Naive B cell (primary cell): ENCODE data around the gene INTS11. TPM values are rescaled to one million over a fixed set of nuclear protein-coding genes. Genes with fewer than 3 reads are reported as not detected.
A peak's percentile ranks its signal among the peaks of the same experiment; 100 is the strongest.

Source experiments
- ATAC-seq, 2 donors: fragments of 150-1000 bp; cut with Tn5 transposase; 2 replicates each; pipeline ENCODE4 v1.10.0; 2021; ENCODE audit warnings: low read depth in 2 of 2, mild to moderate bottlenecking in 2 of 2, moderate library complexity in 2 of 2
- DNase-seq: peaks from one replicate; pipeline ENCODE4 v3.0.0; 2022
- H3K27ac Mint-ChIP-seq, 6 donors: one replicate each; pipeline ENCODE4 v1.8.0; 2020 to 2022; ENCODE audit warnings: mild to moderate bottlenecking in 6 of 6, mixed read lengths in 6 of 6, moderate library complexity in 5 of 6, inconsistent platforms in 2 of 6
- H3K27me3 Mint-ChIP-seq, 3 donors: one replicate each; pipeline ENCODE4 v1.8.0; 2021 to 2022; ENCODE audit warnings: mixed read lengths in 3 of 3, mild to moderate bottlenecking in 1 of 3
- H3K36me3 Mint-ChIP-seq, 2 donors: one replicate each; pipeline ENCODE4 v1.8.0; 2020 to 2022; ENCODE audit warnings: mixed read lengths in 2 of 2, inconsistent platforms in 1 of 2, mild to moderate bottlenecking in 1 of 2
- H3K4me1 Mint-ChIP-seq, 3 donors: one replicate each; pipeline ENCODE4 v1.8.0; 2020 to 2022; ENCODE audit warnings: mixed read lengths in 3 of 3, inconsistent platforms in 1 of 3, mild to moderate bottlenecking in 1 of 3, moderate library complexity in 1 of 3
- H3K4me3 Mint-ChIP-seq, 8 donors: one replicate each; pipeline ENCODE4 v1.8.0; 2020 to 2022; ENCODE audit warnings: mild to moderate bottlenecking in 8 of 8, mixed read lengths in 8 of 8, moderate library complexity in 8 of 8, inconsistent platforms in 2 of 8
- H3K9me3 Mint-ChIP-seq, 7 donors: one replicate each; pipeline ENCODE4 v1.8.0; 2020 to 2022; ENCODE audit warnings: mixed read lengths in 7 of 7, mild to moderate bottlenecking in 5 of 7, inconsistent platforms in 2 of 7, moderate library complexity in 1 of 7
- polyA plus RNA-seq, 6 donors: library from polyadenylated mRNA; unstranded; fragments of 300-500 nt; fragmentation: Illumina TruSeq; gene quantifications; one replicate each; pipeline ENCODE4 v1.2.3, GENCODE V29; 2021; ENCODE audit warnings: low read depth in 6 of 6

INTS11 gene
- polyA plus RNA-seq, 6 donors from 2014 or later, result 45.9 to 61.5 (median 54.3) TPM

- Mint-ChIP-seq H3K4me1 (peaks cover 0 to 4% (median 0%) of the 10 kb centered on the region in 3 donors), H3K27ac (no peak overlapping the region), H3K36me3 (no peaks in the 10 kb centered on the region), H3K4me3 (no peak overlapping the region), H3K9me3 (no peaks in the 10 kb centered on the region), H3K27me3 (no peaks in the 10 kb centered on the region)
- ATAC-seq (no peak), DNase-seq (no peak)
These were observed 12.0 kb upstream of the INTS11 start for GRCh38 chr1:1336446-1336845.

GRCh38 chr1:1335792-1336248, 11.4 kb upstream of the INTS11 start:
- H3K4me3 Mint-ChIP-seq, result no peak overlapping the region
- H3K9me3 Mint-ChIP-seq, result no peaks in the 10 kb centered on the region

DNA sequence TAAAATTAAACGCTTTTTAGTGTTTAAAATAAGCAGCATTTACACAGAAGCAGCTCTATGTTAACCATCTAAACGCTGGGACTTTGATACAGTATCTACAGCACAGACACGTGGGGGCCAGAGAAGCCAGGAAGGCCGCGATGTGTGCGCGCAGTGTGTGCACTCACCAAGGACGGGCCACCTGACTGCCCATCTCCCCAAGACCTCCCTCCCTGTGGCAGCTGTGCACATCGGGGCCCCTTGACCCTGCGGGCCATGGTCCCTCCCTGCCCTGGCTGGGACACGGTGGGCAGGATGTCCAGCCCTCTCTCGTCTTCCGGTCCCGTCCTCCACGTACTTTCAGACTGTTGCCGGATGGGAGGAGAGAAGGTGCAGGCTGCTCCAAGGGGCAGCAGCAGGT, 10.8 kb upstream of the INTS11 start:
- ATAC-seq, result no peak
- H3K36me3 Mint-ChIP-seq, result no peaks in the 10 kb centered on the region
- no peaks in the 10 kb centered on the region for H3K27me3 Mint-ChIP-seq
- H3K4me1 Mint-ChIP-seq, result no peaks in the 10 kb centered on the region
- DNase-seq, result no peak
- H3K4me3 Mint-ChIP-seq, result no peak overlapping the region
- no peak overlapping the region for H3K27ac Mint-ChIP-seq
- H3K9me3 Mint-ChIP-seq, result no peaks in the 10 kb centered on the region

More at GRCh38 chr1:1335792-1336248, 11.4 kb upstream of the INTS11 start:
- DNase-seq (no peak), ATAC-seq (no peak)
- Mint-ChIP-seq H3K27ac (no peak overlapping the region), H3K27me3 (no peaks in the 10 kb centered on the region), H3K36me3 (no peaks in the 10 kb centered on the region), H3K4me1 (peaks cover 0 to under 1% (median 0%) of the 10 kb centered on the region in 3 donors)

- no peak overlapping the region for H3K27ac Mint-ChIP-seq
- no peak for DNase-seq
These were observed 10.4 kb upstream of the INTS11 start for GRCh38 chr1:1334835-1335234.

GRCh38 chr1:1333551-1334241, 9.2 kb upstream of the INTS11 start:
- Mint-ChIP-seq H3K4me3 (no peak overlapping the region), H3K4me1 (no peaks in the 10 kb centered on the region), H3K36me3 (no peaks in the 10 kb centered on the region), H3K27me3 (no peaks in the 10 kb centered on the region), H3K27ac (no peak overlapping the region), H3K9me3 (no peaks in the 10 kb centered on the region)
- DNase-seq, result no peak
- ATAC-seq, result no peak

More at GRCh38 chr1:1334835-1335234, 10.4 kb upstream of the INTS11 start:
- ATAC-seq, result no peak
- no peak overlapping the region for H3K4me3 Mint-ChIP-seq
- no peaks in the 10 kb centered on the region for H3K36me3 Mint-ChIP-seq
- H3K9me3 Mint-ChIP-seq, result no peaks in the 10 kb centered on the region
- no peaks in the 10 kb centered on the region for H3K27me3 Mint-ChIP-seq
- no peaks in the 10 kb centered on the region for H3K4me1 Mint-ChIP-seq

- Mint-ChIP-seq H3K4me1 (no peaks in the 10 kb centered on the region), H3K27ac (no peak overlapping the region), H3K9me3 (no peaks in the 10 kb centered on the region), H3K36me3 (no peaks in the 10 kb centered on the region), H3K4me3 (no peak overlapping the region), H3K27me3 (no peaks in the 10 kb centered on the region)
- no peak for ATAC-seq
- no peak for DNase-seq
These were observed 8.5 kb upstream of the INTS11 start for GRCh38 chr1:1332774-1333480.

GRCh38 chr1:1332031-1332755, 7.7 kb upstream of the INTS11 start:
- no peak overlapping the region for H3K4me3 Mint-ChIP-seq

DNA sequence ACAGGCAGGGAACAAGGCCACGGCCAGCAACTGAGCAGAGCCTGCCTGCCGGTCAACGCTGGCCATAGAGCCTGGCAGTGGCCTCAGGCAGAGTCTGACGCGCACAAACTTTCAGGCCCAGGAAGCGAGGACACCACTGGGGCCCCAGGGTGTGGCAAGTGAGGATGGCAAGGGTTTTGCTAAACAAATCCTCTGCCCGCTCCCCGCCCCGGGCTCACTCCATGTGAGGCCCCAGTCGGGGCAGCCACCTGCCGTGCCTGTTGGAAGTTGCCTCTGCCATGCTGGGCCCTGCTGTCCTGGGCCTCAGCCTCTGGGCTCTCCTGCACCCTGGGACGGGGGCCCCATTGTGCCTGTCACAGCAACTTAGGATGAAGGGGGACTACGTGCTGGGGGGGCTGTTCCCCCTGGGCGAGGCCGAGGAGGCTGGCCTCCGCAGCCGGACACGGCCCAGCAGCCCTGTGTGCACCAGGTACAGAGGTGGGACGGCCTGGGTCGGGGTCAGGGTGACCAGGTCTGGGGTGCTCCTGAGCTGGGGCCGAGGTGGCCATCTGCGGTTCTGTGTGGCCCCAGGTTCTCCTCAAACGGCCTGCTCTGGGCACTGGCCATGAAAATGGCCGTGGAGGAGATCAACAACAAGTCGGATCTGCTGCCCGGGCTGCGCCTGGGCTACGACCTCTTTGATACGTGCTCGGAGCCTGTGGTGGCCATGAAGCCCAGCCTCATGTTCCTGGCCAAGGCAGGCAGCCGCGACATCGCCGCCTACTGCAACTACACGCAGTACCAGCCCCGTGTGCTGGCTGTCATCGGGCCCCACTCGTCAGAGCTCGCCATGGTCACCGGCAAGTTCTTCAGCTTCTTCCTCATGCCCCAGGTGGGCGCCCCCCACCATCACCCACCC, 6.9 kb upstream of the INTS11 start, which contains the start of gene TAS1R3:
TSS of gene TAS1R3 (plus strand) at position 213 of the 898 bp plus-strand sequence. CDS start at position 279, 66 bp downstream.
- H3K4me1 Mint-ChIP-seq, result peaks cover under 1 to 3% (median 3%) of the 10 kb centered on the region in 3 donors
- ATAC-seq (no peak), DNase-seq (no peak)
- no peaks in the 10 kb centered on the region for H3K27me3 Mint-ChIP-seq
- peak within 1 kb of the TSS in 1 of 6 donors; percentile 41 for H3K27ac Mint-ChIP-seq
- no peaks in the 10 kb centered on the region for H3K9me3 Mint-ChIP-seq
- peak within 1 kb of the TSS in 1 of 8 donors; percentile 64 for H3K4me3 Mint-ChIP-seq
- no peaks in the 10 kb centered on the region for H3K36me3 Mint-ChIP-seq

More at GRCh38 chr1:1332031-1332755, 7.7 kb upstream of the INTS11 start:
- H3K9me3 Mint-ChIP-seq, result no peaks in the 10 kb centered on the region
- no peaks in the 10 kb centered on the region for H3K27me3 Mint-ChIP-seq
- H3K4me1 Mint-ChIP-seq, result no peaks in the 10 kb centered on the region
- no peak for ATAC-seq
- H3K36me3 Mint-ChIP-seq, result no peaks in the 10 kb centered on the region
- no peak overlapping the region for H3K27ac Mint-ChIP-seq
- no peak for DNase-seq

GRCh38 chr1:1330366-1331067, 6.1 kb upstream of the INTS11 start:
- Mint-ChIP-seq H3K27ac (no peak overlapping the region), H3K27me3 (no peaks in the 10 kb centered on the region)
- no peak for ATAC-seq

DNA sequence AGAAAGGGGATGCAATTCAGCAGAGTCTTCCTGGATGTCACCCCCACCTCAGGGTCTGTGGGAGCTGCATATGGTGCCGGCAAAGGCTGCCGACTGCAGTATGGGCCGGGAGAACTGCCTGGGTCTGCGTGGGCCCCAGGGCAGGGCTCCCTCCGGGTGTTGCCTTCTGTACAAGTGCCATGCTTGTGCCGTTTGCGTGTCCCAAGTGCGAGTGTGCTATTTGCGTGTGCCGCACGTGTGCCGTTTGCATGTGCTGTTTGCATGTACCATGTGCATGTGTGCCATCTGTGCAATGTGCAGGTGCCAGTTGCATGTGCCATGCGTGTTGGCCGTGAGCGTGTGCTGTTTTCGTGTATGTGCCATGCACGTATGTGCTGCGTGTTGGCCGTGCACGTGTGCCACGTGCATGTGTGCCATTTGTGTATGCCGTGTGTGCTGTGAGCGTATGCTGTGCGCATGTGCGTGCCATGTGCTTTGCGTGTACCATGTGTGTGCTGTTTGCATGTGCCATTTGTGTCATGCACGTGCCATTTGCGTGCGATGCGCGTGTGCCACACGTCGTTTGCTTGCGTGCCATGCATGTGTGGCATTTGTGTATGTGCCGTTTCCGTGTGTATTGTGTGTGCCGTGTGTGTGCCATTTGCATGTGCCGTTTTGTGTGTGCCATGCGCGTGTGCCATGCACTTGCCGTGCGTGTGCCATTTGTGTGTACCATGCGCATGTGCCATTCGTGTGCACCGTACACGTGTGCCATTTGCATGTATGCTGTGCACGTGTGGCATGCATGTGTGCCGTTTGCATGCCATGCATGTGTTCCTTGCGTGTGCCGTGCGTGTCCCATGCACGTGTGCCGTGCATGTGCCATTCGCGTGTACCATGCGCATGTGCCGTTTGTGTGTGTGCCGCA, 5.1 kb upstream of the INTS11 start:
- Mint-ChIP-seq H3K27me3 (no peaks in the 10 kb centered on the region), H3K9me3 (no peaks in the 10 kb centered on the region), H3K27ac (no peak overlapping the region), H3K4me1 (peaks cover 4 to 14% (median 13%) of the 10 kb centered on the region in 3 donors), H3K36me3 (no peaks in the 10 kb centered on the region), H3K4me3 (peak overlapping the region in 1 of 8 donors; percentile 64)
- DNase-seq (no peak), ATAC-seq (no peak)

More at GRCh38 chr1:1330366-1331067, 6.1 kb upstream of the INTS11 start:
- Mint-ChIP-seq H3K9me3 (no peaks in the 10 kb centered on the region), H3K4me1 (peaks cover 4 to 11% (median 10%) of the 10 kb centered on the region in 3 donors), H3K4me3 (peak overlapping the region in 1 of 8 donors; percentile 64), H3K36me3 (no peaks in the 10 kb centered on the region)
- DNase-seq, result no peak

DNA sequence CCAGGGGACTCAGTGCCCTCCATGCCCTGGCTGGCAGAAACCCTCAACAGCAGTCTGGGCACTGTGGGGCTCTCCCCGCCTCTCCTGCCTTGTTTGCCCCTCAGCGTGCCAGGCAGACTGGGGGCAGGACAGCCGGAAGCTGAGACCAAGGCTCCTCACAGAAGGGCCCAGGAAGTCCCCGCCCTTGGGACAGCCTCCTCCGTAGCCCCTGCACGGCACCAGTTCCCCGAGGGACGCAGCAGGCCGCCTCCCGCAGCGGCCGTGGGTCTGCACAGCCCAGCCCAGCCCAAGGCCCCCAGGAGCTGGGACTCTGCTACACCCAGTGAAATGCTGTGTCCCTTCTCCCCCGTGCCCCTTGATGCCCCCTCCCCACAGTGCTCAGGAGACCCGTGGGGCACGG, 3.8 kb upstream of the INTS11 start:
- Mint-ChIP-seq H3K4me3 (no peak overlapping the region), H3K27ac (no peak overlapping the region), H3K9me3 (no peaks in the 10 kb centered on the region), H3K4me1 (peaks cover 9 to 19% (median 17%) of the 10 kb centered on the region in 3 donors), H3K27me3 (no peaks in the 10 kb centered on the region), H3K36me3 (no peaks in the 10 kb centered on the region)
- ATAC-seq (no peak), DNase-seq (no peak)
